Glutamatergic neuron (in vitro differentiated cells): ENCODE measurements around the gene STARD9. TPM values are rescaled to one million over a fixed set of nuclear protein-coding genes. Genes with fewer than 3 reads are reported as not detected.
"Not testable (repeated sequence)": the region's sequence is repeated elsewhere in the genome, so short reads cannot be mapped to it uniquely, and the experiment has no call there.

Experiments
- DNase-seq: peaks from one replicate; pipeline ENCODE4 v3.0.0; 2022
- H3K27ac Mint-ChIP-seq: one replicate; pipeline ENCODE4 v1.8.0; 2020; ENCODE audit warnings: mild to moderate bottlenecking, mixed read lengths, inconsistent platforms; ENCODE audit not compliant: unreplicated experiment
- H3K27me3 Mint-ChIP-seq: one replicate; pipeline ENCODE4 v1.8.0; 2020; ENCODE audit warnings: mild to moderate bottlenecking, moderate library complexity, mixed read lengths, inconsistent platforms; ENCODE audit not compliant: unreplicated experiment
- H3K36me3 Mint-ChIP-seq: one replicate; pipeline ENCODE4 v1.8.0; 2020; ENCODE audit warnings: mild to moderate bottlenecking, mixed read lengths, inconsistent platforms; ENCODE audit not compliant: unreplicated experiment
- H3K4me1 Mint-ChIP-seq: one replicate; pipeline ENCODE4 v1.8.0; 2020; ENCODE audit warnings: mild to moderate bottlenecking, low read depth, mixed read lengths, inconsistent platforms; ENCODE audit not compliant: unreplicated experiment
- H3K4me3 Mint-ChIP-seq: one replicate; pipeline ENCODE4 v1.8.0; 2020; ENCODE audit warnings: mild to moderate bottlenecking, mixed read lengths, inconsistent platforms; ENCODE audit not compliant: unreplicated experiment
- H3K9me3 Mint-ChIP-seq: one replicate; pipeline ENCODE4 v1.8.0; 2020; ENCODE audit warnings: mild to moderate bottlenecking, moderate library complexity, mixed read lengths, inconsistent platforms; ENCODE audit not compliant: unreplicated experiment
- CTCF ChIP-seq: fragments of 200-600 bp; sonication (generic); IDR thresholded peaks from one replicate; pipeline ENCODE4 v1.5.0; 2021; ENCODE audit not compliant: partially characterized antibody, unreplicated experiment
- total RNA-seq: library from RNA; stranded (reverse); fragmentation: NEBNext Ultra II Directional; extraction: Animal tissue kit (Norgen Biotek cat#: 25700); gene quantifications from one replicate; pipeline ENCODE4 v1.2.1, GENCODE V29; 2021; ENCODE audit not compliant: unreplicated experiment

The STARD9 gene
- total RNA-seq, 1 donor from 2014 or later, result 45.1 TPM

- H3K27ac Mint-ChIP-seq, result no peak overlapping the region
- peaks cover 23% of the 10 kb centered on the region for H3K4me1 Mint-ChIP-seq
- TF ChIP-seq CTCF, result no peak
- no peak overlapping the region for H3K4me3 Mint-ChIP-seq
- no peaks in the 10 kb centered on the region for H3K36me3 Mint-ChIP-seq
- no peaks in the 10 kb centered on the region for H3K27me3 Mint-ChIP-seq
- no peak for DNase-seq
- H3K9me3 Mint-ChIP-seq, result no peaks in the 10 kb centered on the region
Measured at GRCh38 chr15:42593143-42593542, 17.7 kb downstream of the STARD9 start.

GRCh38 chr15:42594095-42594494, 18.7 kb downstream of the STARD9 start:
- Mint-ChIP-seq H3K4me3 (no peak overlapping the region), H3K4me1 (peaks cover 20% of the 10 kb centered on the region), H3K36me3 (no peaks in the 10 kb centered on the region), H3K9me3 (no peaks in the 10 kb centered on the region), H3K27ac (no peak overlapping the region), H3K27me3 (no peaks in the 10 kb centered on the region)
- DNase-seq, result no peak
- no peak for TF ChIP-seq CTCF

- H3K9me3 Mint-ChIP-seq, result no peaks in the 10 kb centered on the region
Measured at GRCh38 chr15:42595626-42596240, 20.3 kb downstream of the STARD9 start.

GRCh38 chr15:42601316-42601715, 25.9 kb downstream of the STARD9 start:
- not testable (repeated sequence) for H3K9me3 Mint-ChIP-seq, H3K4me3 Mint-ChIP-seq, H3K27ac Mint-ChIP-seq, H3K27me3 Mint-ChIP-seq
- DNase-seq, result peak; percentile 22
- Mint-ChIP-seq H3K36me3 (peaks cover 34% of the 10 kb centered on the region), H3K4me1 (peaks cover 20% of the 10 kb centered on the region)

More at GRCh38 chr15:42595626-42596240, 20.3 kb downstream of the STARD9 start:
- peaks cover 19% of the 10 kb centered on the region for H3K4me1 Mint-ChIP-seq
- no peaks in the 10 kb centered on the region for H3K27me3 Mint-ChIP-seq
- TF ChIP-seq CTCF, result no peak
- peaks cover 11% of the 10 kb centered on the region for H3K36me3 Mint-ChIP-seq
- no peak for DNase-seq
- H3K27ac Mint-ChIP-seq, result no peak overlapping the region
- no peak overlapping the region for H3K4me3 Mint-ChIP-seq

- Mint-ChIP-seq H3K9me3 (peaks cover 7% of the 10 kb centered on the region), H3K4me1 (peaks cover 20% of the 10 kb centered on the region), H3K4me3 (no peak overlapping the region), H3K36me3 (peaks cover 34% of the 10 kb centered on the region), H3K27ac (no peak overlapping the region), H3K27me3 (no peaks in the 10 kb centered on the region)
- TF ChIP-seq CTCF, result no peak
- DNase-seq, result no peak
Measured at GRCh38 chr15:42602501-42602900, 27.1 kb downstream of the STARD9 start.
